ENCODE data around the gene CUL1.

CUL1 gene

DNA sequence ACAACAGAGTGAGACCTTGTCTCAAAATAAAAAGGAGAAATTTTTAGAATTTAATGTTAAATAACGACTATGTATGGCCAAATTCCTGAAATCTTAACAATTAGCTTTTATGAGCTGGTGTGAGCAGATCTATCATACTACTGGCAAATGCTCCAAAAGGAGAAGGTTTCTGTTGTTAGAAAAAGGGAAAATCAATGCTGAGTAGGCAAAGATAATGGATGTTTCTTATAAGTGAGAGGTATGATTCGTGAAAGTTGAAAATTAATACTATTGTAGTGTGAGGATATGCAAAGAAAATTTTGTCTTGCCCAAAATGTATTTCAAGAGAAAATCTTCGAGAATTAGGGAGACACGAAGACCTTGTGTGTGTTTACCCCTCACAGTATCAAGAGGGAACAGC lies 40.8 kb upstream of the CUL1 start:
- Histone ChIP-seq H3K79me2 (ENCODE audit: insufficient read depth, low read length) (no peaks in the 10 kb centered on the region), H3K4me3 (ENCODE audit: low read depth in 1 of 2, low read length in 2 of 2) (no peak overlapping the region), H3K27ac (ENCODE audit: low read length) (no peak overlapping the region), H3K9me3 (ENCODE audit: insufficient read depth, low read length, severe bottlenecking) (no peaks in the 10 kb centered on the region), H3K36me3 (ENCODE audit: insufficient read depth, low read length) (no peaks in the 10 kb centered on the region), H3K4me1 (ENCODE audit: insufficient read depth, low read length) (no peaks in the 10 kb centered on the region), H3K27me3 (ENCODE audit: insufficient read depth, low read length, poor library complexity) (peaks cover 4% of the 10 kb centered on the region), H4K20me1 (ENCODE audit: insufficient read depth, low read length) (no peaks in the 10 kb centered on the region), H2AFZ (ENCODE audit: low read depth, low read length) (no peak overlapping the region), H3K9ac (ENCODE audit: low read depth, low read length) (no peak overlapping the region), H3K4me2 (ENCODE audit: insufficient read depth, low read length) (no peak overlapping the region)
- TF ChIP-seq EZH2 (IDR thresholded peaks at IDR 0.05; ENCODE audit: borderline replicate concordance, low read depth, low read length, severe bottlenecking) (no peak), CTCF (IDR thresholded peaks at IDR 0.05; ENCODE audit: borderline replicate concordance, extremely low read depth, low read length, poor library complexity, severe bottlenecking) (no peak)
- no peak for DNase-seq
- ATAC-seq (ENCODE audit: insufficient read depth, low read depth) = no peak

DNA sequence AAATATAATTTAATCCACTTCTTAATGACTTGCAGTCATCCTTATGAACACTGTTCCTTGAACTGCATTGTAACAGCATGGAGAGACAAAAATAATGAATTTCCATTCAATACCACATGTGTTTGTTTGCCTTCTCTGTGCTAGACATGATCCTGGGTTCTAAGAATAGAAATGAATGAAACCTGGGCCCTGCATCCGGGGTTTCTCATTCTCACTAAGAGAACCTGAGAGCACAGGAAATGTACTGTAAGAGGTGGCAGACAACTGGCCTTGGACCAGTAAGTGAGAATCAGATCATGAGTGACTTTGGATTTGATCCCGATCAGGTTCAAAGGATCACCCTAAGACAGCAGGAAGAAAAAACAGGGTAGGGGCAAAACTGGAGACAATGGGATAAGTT lies 37.2 kb upstream of the CUL1 start:
- H3K4me1 ChIP-seq (ENCODE audit: insufficient read depth, low read length) = no peaks in the 10 kb centered on the region
- no peaks in the 10 kb centered on the region for H3K79me2 ChIP-seq (ENCODE audit: insufficient read depth, low read length)
- no peak overlapping the region for H3K9ac ChIP-seq (ENCODE audit: low read depth, low read length)
- ATAC-seq (ENCODE audit: insufficient read depth, low read depth) = no peak
- no peak overlapping the region for H3K27ac ChIP-seq (ENCODE audit: low read length)
- no peaks in the 10 kb centered on the region for H3K27me3 ChIP-seq (ENCODE audit: insufficient read depth, low read length, poor library complexity)
- H3K4me3 ChIP-seq (ENCODE audit: low read depth in 1 of 2, low read length in 2 of 2) = no peak overlapping the region
- H3K36me3 ChIP-seq (ENCODE audit: insufficient read depth, low read length) = no peaks in the 10 kb centered on the region
- no peak overlapping the region for H2AFZ ChIP-seq (ENCODE audit: low read depth, low read length)
- no peak overlapping the region for H3K4me2 ChIP-seq (ENCODE audit: insufficient read depth, low read length)
- H4K20me1 ChIP-seq (ENCODE audit: insufficient read depth, low read length) = no peaks in the 10 kb centered on the region
- no peaks in the 10 kb centered on the region for H3K9me3 ChIP-seq (ENCODE audit: insufficient read depth, low read length, severe bottlenecking)
- DNase-seq = no peak
- no peak for TF ChIP-seq EZH2 (IDR thresholded peaks at IDR 0.05; ENCODE audit: borderline replicate concordance, low read depth, low read length, severe bottlenecking)
- TF ChIP-seq CTCF (IDR thresholded peaks at IDR 0.05; ENCODE audit: borderline replicate concordance, extremely low read depth, low read length, poor library complexity, severe bottlenecking) = no peak

- Histone ChIP-seq H2AFZ (ENCODE audit: low read depth, low read length) (no peak overlapping the region), H3K36me3 (ENCODE audit: insufficient read depth, low read length) (no peaks in the 10 kb centered on the region), H3K79me2 (ENCODE audit: insufficient read depth, low read length) (no peaks in the 10 kb centered on the region), H3K4me3 (ENCODE audit: low read depth in 1 of 2, low read length in 2 of 2) (no peak overlapping the region), H3K9me3 (ENCODE audit: insufficient read depth, low read length, severe bottlenecking) (no peaks in the 10 kb centered on the region), H3K4me1 (ENCODE audit: insufficient read depth, low read length) (no peaks in the 10 kb centered on the region), H4K20me1 (ENCODE audit: insufficient read depth, low read length) (no peaks in the 10 kb centered on the region), H3K4me2 (ENCODE audit: insufficient read depth, low read length) (no peak overlapping the region), H3K9ac (ENCODE audit: low read depth, low read length) (no peak overlapping the region), H3K27ac (ENCODE audit: low read length) (no peak overlapping the region), H3K27me3 (ENCODE audit: insufficient read depth, low read length, poor library complexity) (no peaks in the 10 kb centered on the region)
- TF ChIP-seq CTCF (IDR thresholded peaks at IDR 0.05; ENCODE audit: borderline replicate concordance, extremely low read depth, low read length, poor library complexity, severe bottlenecking) (no peak), EZH2 (IDR thresholded peaks at IDR 0.05; ENCODE audit: borderline replicate concordance, low read depth, low read length, severe bottlenecking) (no peak)
- ATAC-seq (ENCODE audit: insufficient read depth, low read depth) (no peak), DNase-seq (no peak)
Measured at GRCh38 chr7:148662646-148663045, 36.1 kb upstream of the CUL1 start.

DNA sequence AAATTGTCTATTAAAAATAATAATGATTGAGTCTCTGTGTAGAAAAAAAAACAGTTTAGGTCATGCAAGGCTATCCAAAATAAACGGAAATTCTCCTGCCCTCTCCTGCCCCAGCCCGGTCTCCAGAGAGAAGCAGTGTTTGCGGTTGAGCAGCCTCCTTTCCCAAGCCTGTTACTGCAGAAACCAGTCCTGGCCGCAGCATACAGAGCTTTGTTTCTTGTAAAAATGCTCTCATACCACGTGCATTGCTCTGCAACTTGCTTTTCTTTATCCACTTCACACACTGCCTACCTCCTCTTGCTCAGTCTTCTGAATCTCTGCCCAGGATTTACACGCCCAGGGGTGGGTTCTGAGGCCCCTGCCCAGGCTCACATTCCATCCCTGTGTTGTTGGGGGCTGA lies 34.4 kb upstream of the CUL1 start:
- Histone ChIP-seq H3K9ac (ENCODE audit: low read depth, low read length) (no peak overlapping the region), H4K20me1 (ENCODE audit: insufficient read depth, low read length) (no peaks in the 10 kb centered on the region), H3K4me3 (ENCODE audit: low read depth in 1 of 2, low read length in 2 of 2) (no peak overlapping the region), H3K9me3 (ENCODE audit: insufficient read depth, low read length, severe bottlenecking) (no peaks in the 10 kb centered on the region), H2AFZ (ENCODE audit: low read depth, low read length) (no peak overlapping the region), H3K27ac (ENCODE audit: low read length) (no peak overlapping the region), H3K4me2 (ENCODE audit: insufficient read depth, low read length) (no peak overlapping the region), H3K36me3 (ENCODE audit: insufficient read depth, low read length) (no peaks in the 10 kb centered on the region), H3K27me3 (ENCODE audit: insufficient read depth, low read length, poor library complexity) (no peaks in the 10 kb centered on the region), H3K79me2 (ENCODE audit: insufficient read depth, low read length) (no peaks in the 10 kb centered on the region), H3K4me1 (ENCODE audit: insufficient read depth, low read length) (no peaks in the 10 kb centered on the region)
- TF ChIP-seq CTCF (IDR thresholded peaks at IDR 0.05; ENCODE audit: borderline replicate concordance, extremely low read depth, low read length, poor library complexity, severe bottlenecking) = no peak
- TF ChIP-seq EZH2 (IDR thresholded peaks at IDR 0.05; ENCODE audit: borderline replicate concordance, low read depth, low read length, severe bottlenecking) = no peak
- no peak for DNase-seq
- no peak for ATAC-seq (ENCODE audit: insufficient read depth, low read depth)

All from DND-41 (cell line).